ENCODE results near the gene IFITM1. TPM values are rescaled to one million over a fixed set of nuclear protein-coding genes. Genes with fewer than 3 reads are reported as not detected.
A peak's percentile ranks its signal among the peaks of the same experiment; 100 is the strongest.

The IFITM1 gene
- total RNA-seq, 2 experiments from 2014 or later, result 296 to 304 TPM

GRCh38 chr11:282630-283360, 31.0 kb upstream of the IFITM1 start:
- ChIA-PET CTCF (interaction anchor here (0.7 to 7.4 kb wide), 7 partner anchors 16 to 165 kb away, joined by 3 to 71 read pairs (median 4); partner anchors contain the start of gene IFITM2), POLR2A (interaction anchor here (0.9 to 8.5 kb wide), 13 partner anchors 7 to 67 kb away, joined by 3 to 75 read pairs (median 4); partner anchors contain the start of genes PGGHG and PSMD13)
- no peak for TF ChIP-seq CTCF (IDR thresholded peaks at IDR 0.05)
- intact Hi-C loops (cut with micrococcal nuclease), result no loop called here
- peak overlapping the region; percentile 86 for H3K27ac Mint-ChIP-seq
- H3K27me3 Mint-ChIP-seq, result peaks cover 10% of the 10 kb centered on the region
- no peaks in the 10 kb centered on the region for H3K9me3 Mint-ChIP-seq
- H3K4me3 Mint-ChIP-seq, result peak overlapping the region; percentile 82
- no peak for ATAC-seq
- peaks cover 34% of the 10 kb centered on the region for H3K36me3 Mint-ChIP-seq (ENCODE audit: low read depth)
- H3K4me1 Mint-ChIP-seq (ENCODE audit: low read depth), result peaks cover 65% of the 10 kb centered on the region
- no peak for DNase-seq

GRCh38 chr11:283405-284104, 30.3 kb upstream of the IFITM1 start:
- peak; percentile 18 for ATAC-seq
- intact Hi-C loops (cut with micrococcal nuclease), result no loop called here
- peak overlapping the region; percentile 82 for H3K4me3 Mint-ChIP-seq
- peaks cover 61% of the 10 kb centered on the region for H3K4me1 Mint-ChIP-seq (ENCODE audit: low read depth)
- H3K27me3 Mint-ChIP-seq, result peaks cover 10% of the 10 kb centered on the region
- ChIA-PET CTCF (interaction anchor here (0.7 to 7.4 kb wide), 7 partner anchors 9 to 79 kb away, joined by 3 to 71 read pairs (median 4); partner anchors contain the start of gene IFITM2), POLR2A (interaction anchor here (0.7 to 8.5 kb wide), 17 partner anchors 9 to 72 kb away, joined by 3 to 75 read pairs (median 3); partner anchors contain the start of gene PSMD13)
- no peaks in the 10 kb centered on the region for H3K9me3 Mint-ChIP-seq
- TF ChIP-seq CTCF (IDR thresholded peaks at IDR 0.05), result no peak
- H3K27ac Mint-ChIP-seq, result peak overlapping the region; percentile 86
- H3K36me3 Mint-ChIP-seq (ENCODE audit: low read depth), result peaks cover 39% of the 10 kb centered on the region
- DNase-seq, result peak; percentile 56

GRCh38 chr11:284105-285020, 29.5 kb upstream of the IFITM1 start:
- TF ChIP-seq CTCF (IDR thresholded peaks at IDR 0.05), result no peak
- DNase-seq (no peak), ATAC-seq (no peak)
- POLR2A ChIA-PET, result interaction anchor here (0.7 to 8.5 kb wide), 17 partner anchors 10 to 71 kb away, joined by 3 to 75 read pairs (median 3); partner anchors contain the start of gene PSMD13
- Mint-ChIP-seq H3K27ac (peak overlapping the region; percentile 86), H3K4me3 (peak overlapping the region; percentile 82), H3K36me3 (ENCODE audit: low read depth) (peaks cover 37% of the 10 kb centered on the region), H3K4me1 (ENCODE audit: low read depth) (peaks cover 58% of the 10 kb centered on the region), H3K27me3 (peaks cover 10% of the 10 kb centered on the region), H3K9me3 (no peaks in the 10 kb centered on the region)
- intact Hi-C loops (cut with micrococcal nuclease), result no loop called here
- CTCF ChIA-PET, result interaction anchor here (0.8 to 7.4 kb wide), 6 partner anchors 10 to 79 kb away, joined by 3 to 71 read pairs (median 26); partner anchors contain the start of gene IFITM2

GRCh38 chr11:285021-285893, 28.6 kb upstream of the IFITM1 start:
- no peak for DNase-seq
- Mint-ChIP-seq H3K9me3 (no peaks in the 10 kb centered on the region), H3K4me1 (ENCODE audit: low read depth) (peaks cover 62% of the 10 kb centered on the region), H3K36me3 (ENCODE audit: low read depth) (peaks cover 44% of the 10 kb centered on the region), H3K27me3 (peaks cover 8% of the 10 kb centered on the region), H3K4me3 (peak overlapping the region; percentile 16), H3K27ac (peak overlapping the region; percentile 70)
- intact Hi-C loops (cut with micrococcal nuclease), result no loop called here
- no peak for TF ChIP-seq CTCF (IDR thresholded peaks at IDR 0.05)
- ChIA-PET POLR2A (interaction anchor here (0.8 to 7.7 kb wide), 5 partner anchors 9 to 70 kb away, joined by 3 to 33 read pairs (median 3); no protein-coding TSS in a partner anchor), CTCF (interaction anchor here (4.5 to 7.4 kb wide), 2 partner anchors 22 to 35 kb away, joined by 26 to 44 read pairs; partner anchors contain the start of gene IFITM2)
- no peak for ATAC-seq
